Measurements from ENCODE around the gene ARRB1.

GRCh38 chr11:75307058-75307457 lies 44.4 kb downstream of the ARRB1 start:
- TF ChIP-seq TAF1 (IDR thresholded peaks at IDR 0.05; ENCODE audit: borderline replicate concordance, insufficient read depth, low read length) (no peak), POLR2AphosphoS5 (IDR thresholded peaks at IDR 0.05; ENCODE audit: low read depth, low read length) (no peak)
